Measurements from ENCODE around the gene PRKN. TPM values are rescaled to one million over a fixed set of nuclear protein-coding genes. Genes with fewer than 3 reads are reported as not detected.

PRKN gene
- total RNA-seq, 3 donors from 2014 or later, result 5.2 to 10.2 (median 8.1) TPM

- DNase-seq (no peak), ATAC-seq (no peak)
- H3K9me3 ChIP-seq, result no peaks in the 10 kb centered on the region
- intact Hi-C loops (cut with DNase I, micrococcal nuclease), result no loop called here
- TF ChIP-seq, protein P1, sequence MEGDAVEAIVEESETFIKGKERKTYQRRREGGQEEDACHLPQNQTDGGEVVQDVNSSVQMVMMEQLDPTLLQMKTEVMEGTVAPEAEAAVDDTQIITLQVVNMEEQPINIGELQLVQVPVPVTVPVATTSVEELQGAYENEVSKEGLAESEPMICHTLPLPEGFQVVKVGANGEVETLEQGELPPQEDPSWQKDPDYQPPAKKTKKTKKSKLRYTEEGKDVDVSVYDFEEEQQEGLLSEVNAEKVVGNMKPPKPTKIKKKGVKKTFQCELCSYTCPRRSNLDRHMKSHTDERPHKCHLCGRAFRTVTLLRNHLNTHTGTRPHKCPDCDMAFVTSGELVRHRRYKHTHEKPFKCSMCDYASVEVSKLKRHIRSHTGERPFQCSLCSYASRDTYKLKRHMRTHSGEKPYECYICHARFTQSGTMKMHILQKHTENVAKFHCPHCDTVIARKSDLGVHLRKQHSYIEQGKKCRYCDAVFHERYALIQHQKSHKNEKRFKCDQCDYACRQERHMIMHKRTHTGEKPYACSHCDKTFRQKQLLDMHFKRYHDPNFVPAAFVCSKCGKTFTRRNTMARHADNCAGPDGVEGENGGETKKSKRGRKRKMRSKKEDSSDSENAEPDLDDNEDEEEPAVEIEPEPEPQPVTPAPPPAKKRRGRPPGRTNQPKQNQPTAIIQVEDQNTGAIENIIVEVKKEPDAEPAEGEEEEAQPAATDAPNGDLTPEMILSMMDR (IDR thresholded peaks at IDR 0.05), result no peak
- H3K36me3 ChIP-seq (ENCODE audit: low read depth), result no peaks in the 10 kb centered on the region
- no peak overlapping the region for H3K4me3 ChIP-seq
- no peaks in the 10 kb centered on the region for H3K4me1 ChIP-seq (ENCODE audit: low read depth)
Observed at GRCh38 chr6:162307865-162308264, 419.7 kb downstream of the PRKN start.

GRCh38 chr6:162306616-162307015, 420.9 kb downstream of the PRKN start:
- no peak for DNase-seq
- TF ChIP-seq, protein P1 (IDR thresholded peaks at IDR 0.05), result no peak
- Histone ChIP-seq H3K36me3 (ENCODE audit: low read depth) (no peaks in the 10 kb centered on the region), H3K4me3 (no peak overlapping the region), H3K4me1 (ENCODE audit: low read depth) (no peaks in the 10 kb centered on the region), H3K9me3 (no peaks in the 10 kb centered on the region)
- ATAC-seq, result no peak
- intact Hi-C loops (cut with DNase I, micrococcal nuclease), result no loop called here

GRCh38 chr6:162301128-162301527, 426.4 kb downstream of the PRKN start:
- TF ChIP-seq, protein P1 (IDR thresholded peaks at IDR 0.05), result no peak
- intact Hi-C loops (cut with DNase I, micrococcal nuclease), result no loop called here
- ATAC-seq, result no peak
- no peaks in the 10 kb centered on the region for H3K9me3 ChIP-seq
- no peak overlapping the region for H3K4me3 ChIP-seq
- no peak for DNase-seq
- H3K4me1 ChIP-seq (ENCODE audit: low read depth), result no peaks in the 10 kb centered on the region
- no peaks in the 10 kb centered on the region for H3K36me3 ChIP-seq (ENCODE audit: low read depth)

- TF ChIP-seq, protein P1 (IDR thresholded peaks at IDR 0.05), result no peak
- H3K4me1 ChIP-seq (ENCODE audit: low read depth), result no peaks in the 10 kb centered on the region
Observed at GRCh38 chr6:162294029-162294428, 433.5 kb downstream of the PRKN start.

GRCh38 chr6:162292915-162293314, 434.7 kb downstream of the PRKN start:
- TF ChIP-seq, protein P1 (IDR thresholded peaks at IDR 0.05), result no peak
- intact Hi-C loops (cut with DNase I, micrococcal nuclease), result no loop called here
- H3K36me3 ChIP-seq (ENCODE audit: low read depth), result no peaks in the 10 kb centered on the region
- no peaks in the 10 kb centered on the region for H3K9me3 ChIP-seq
- H3K4me3 ChIP-seq, result no peak overlapping the region
- ATAC-seq (no peak), DNase-seq (no peak)
- no peaks in the 10 kb centered on the region for H3K4me1 ChIP-seq (ENCODE audit: low read depth)

More at GRCh38 chr6:162294029-162294428, 433.5 kb downstream of the PRKN start:
- ATAC-seq (no peak), DNase-seq (no peak)
- no peaks in the 10 kb centered on the region for H3K9me3 ChIP-seq
- no peaks in the 10 kb centered on the region for H3K36me3 ChIP-seq (ENCODE audit: low read depth)
- H3K4me3 ChIP-seq, result no peak overlapping the region
- intact Hi-C loops (cut with DNase I, micrococcal nuclease), result no loop called here

- intact Hi-C loops (cut with DNase I, micrococcal nuclease), result no loop called here
- ATAC-seq, result no peak
- TF ChIP-seq, protein P1 (IDR thresholded peaks at IDR 0.05), result no peak
Observed at GRCh38 chr6:162290846-162291465, 436.6 kb downstream of the PRKN start.

More at GRCh38 chr6:162290846-162291465, 436.6 kb downstream of the PRKN start:
- no peaks in the 10 kb centered on the region for H3K4me1 ChIP-seq (ENCODE audit: low read depth)
- no peaks in the 10 kb centered on the region for H3K36me3 ChIP-seq (ENCODE audit: low read depth)
- no peak for DNase-seq
- no peak overlapping the region for H3K4me3 ChIP-seq
- no peaks in the 10 kb centered on the region for H3K9me3 ChIP-seq
